Activated CD8-positive, alpha-beta memory T cell treated with anti-CD3 and anti-CD28 coated beads, Interleukin-2, amount 50 U/mL, for 4 hours (primary cell): ENCODE measurements around the gene PLEKHO2.

Experiments used
- DNase-seq: peaks from one replicate; pipeline ENCODE4 v3.0.0-alpha.2; 2020

PLEKHO2 gene

GRCh38 chr15:64915518-64916227, 74.0 kb downstream of the PLEKHO2 start:
- DNase-seq: no peak

- DNase-seq: no peak
Observed at GRCh38 chr15:64916365-64916764, 74.7 kb downstream of the PLEKHO2 start.

- DNase-seq: no peak
Observed at GRCh38 chr15:64917211-64917610, 75.5 kb downstream of the PLEKHO2 start.
